K562 (cell line): ENCODE data around the gene PLCG2. TPM values are rescaled to one million over a fixed set of nuclear protein-coding genes. Genes with fewer than 3 reads are reported as not detected.

Experiments used
- ATF7 ChIP-seq: fragments of 450-650 bp; IDR thresholded peaks from 2 replicates; pipeline ENCODE4 v1.7.1; 2014; ENCODE audit warnings: mild to moderate bottlenecking, moderate library complexity
- BACH1 ChIP-seq: fragments of 200-800 bp; sonication (Bioruptor generic); IDR thresholded peaks from 2 replicates; pipeline ENCODE4 v1.6.1; 2016; ENCODE audit warnings: missing genetic modification characterization, missing compliant biosample characterization
- CBFA2T3 ChIP-seq: fragments of 450-650 bp; IDR thresholded peaks from 2 replicates; pipeline ENCODE4 v1.6.1; 2017
- DLX4 ChIP-seq: fragments of 250-450 bp; sonication (Bioruptor Pico); IDR thresholded peaks from 2 replicates; pipeline ENCODE4 v1.6.1; 2021; ENCODE audit warnings: mild to moderate bottlenecking
- E2F4 ChIP-seq: sonication (generic); formaldehyde crosslinking; IDR thresholded peaks from 2 replicates; pipeline ENCODE4 v1.8.0; 2022; ENCODE audit warnings: mild to moderate bottlenecking, low read depth, missing genetic modification reagents
- ETV1 ChIP-seq: fragments of 450-650 bp; conservative IDR thresholded peaks from 2 replicates; pipeline ENCODE4 v1.6.1; 2016; ENCODE audit warnings: missing genetic modification characterization, control low read depth, low read depth, missing compliant biosample characterization
- FOXJ2 ChIP-seq: fragments of 200-800 bp; sonication (Bioruptor generic); IDR thresholded peaks from 2 replicates; pipeline ENCODE4 v1.6.1; 2016; ENCODE audit warnings: missing genetic modification characterization, missing compliant biosample characterization
- KLF6 ChIP-seq: fragments of 250-450 bp; sonication (Bioruptor Pico); IDR thresholded peaks from 2 replicates; pipeline ENCODE4 v1.4.0; 2020; ENCODE audit warnings: mild to moderate bottlenecking, moderate library complexity, borderline replicate concordance
- L3MBTL2 ChIP-seq: fragments of 450-650 bp; IDR thresholded peaks from 2 replicates; pipeline ENCODE4 v1.6.1; 2016; ENCODE audit warnings: mild to moderate bottlenecking, moderate library complexity
- MEIS2 ChIP-seq: fragments of 450-650 bp; IDR thresholded peaks from 2 replicates; pipeline ENCODE4 v1.6.1; 2014; ENCODE audit warnings: mild to moderate bottlenecking; ENCODE audit not compliant: partially characterized antibody
- MXI1 ChIP-seq: IDR thresholded peaks from 2 replicates; pipeline ENCODE4 v1.6.1; 2011; ENCODE audit warnings: low read depth, mild to moderate bottlenecking, improper control_type of control experiment, low read length
- PHB ChIP-seq: fragments of 250-450 bp; sonication (Bioruptor Pico); IDR thresholded peaks from 2 replicates; pipeline ENCODE4 v1.5.0; 2021
- POLR2H ChIP-seq: IDR thresholded peaks from 2 replicates; pipeline ENCODE4 v1.6.1; 2016; ENCODE audit warnings: missing genetic modification characterization, low read depth, mild to moderate bottlenecking, control low read depth, missing compliant biosample characterization, moderate library complexity
- PTRF ChIP-seq: fragments of 450-650 bp; IDR thresholded peaks from 2 replicates; pipeline ENCODE4 v1.6.1; 2016; ENCODE audit warnings: mild to moderate bottlenecking, missing genetic modification characterization, missing compliant biosample characterization
- REST ChIP-seq, 2 experiments: fragments of 450-650 bp; formaldehyde crosslinking in 1 of 2; IDR thresholded peaks; 2 replicates each; pipeline versions ENCODE4 v1.4.0 to v1.6.1; 2014 to 2020; ENCODE audit warnings: mild to moderate bottlenecking in 2 of 2, borderline replicate concordance in 1 of 2, low read depth in 1 of 2
- RFX1 ChIP-seq: fragments of 450-650 bp; IDR thresholded peaks from 2 replicates; pipeline ENCODE4 v1.6.1; 2016; ENCODE audit warnings: mild to moderate bottlenecking, moderate library complexity
- ZEB2 ChIP-seq: fragments of 450-650 bp; IDR thresholded peaks from 2 replicates; pipeline ENCODE4 v1.6.1; 2016
- ZNF584 ChIP-seq: fragments of 200-800 bp; sonication (Bioruptor generic); IDR thresholded peaks from 2 replicates; pipeline ENCODE4 v1.6.1; 2016; ENCODE audit warnings: low read depth, mild to moderate bottlenecking, missing genetic modification characterization, missing compliant biosample characterization
- ZSCAN32 ChIP-seq: fragments of 450-650 bp; formaldehyde crosslinking; IDR thresholded peaks from 2 replicates; pipeline ENCODE4 v1.4.0; 2020; ENCODE audit warnings: mild to moderate bottlenecking, moderate library complexity
- polyA plus RNA-seq, 8 experiments: library from polyadenylated mRNA; depleted of rRNA in 4 of 8; stranded (reverse) in 5 of 8; unstranded in 3 of 8; fragments of >200 nt; fragmentation: Nextera tagmentation in 2 of 8; fragmentation: Illumina TruSeq in 1 of 8; extraction: Ambion mirVana in 2 of 8; extraction: Trizol in 1 of 8; gene quantifications; 2 replicates each; pipeline versions ENCODE4 v1.2.1 to v1.2.3, GENCODE V29; 2011 to 2014; ENCODE audit warnings: inconsistent platforms in 1 of 8, missing spikeins in 1 of 8
- total RNA-seq, 7 experiments: library from RNA; depleted of rRNA in 6 of 7; stranded (reverse); fragments of >200 nt in 6 of 7; fragmentation: Illumina TruSeq in 2 of 7; extraction: Trizol in 2 of 7; gene quantifications; 2 replicates each; pipeline versions ENCODE4 v1.2.1 to v1.2.3, GENCODE V29; 2011 to 2021; ENCODE audit warnings: low replicate concordance in 1 of 7
- TF ChIP-seq, protein P1 (sequence below): fragments of 450-650 bp; formaldehyde crosslinking; IDR thresholded peaks from 2 replicates; pipeline ENCODE4 v1.4.0; 2022; ENCODE audit warnings: missing genetic modification characterization

Gene PLCG2
- total and polyA plus RNA-seq, 9 of the 15 experiments (the other 6 are each of a cell fraction or from before 2014, with no cell fraction given), result 0.94 to 7.1 (median 3.1) TPM

DNA sequence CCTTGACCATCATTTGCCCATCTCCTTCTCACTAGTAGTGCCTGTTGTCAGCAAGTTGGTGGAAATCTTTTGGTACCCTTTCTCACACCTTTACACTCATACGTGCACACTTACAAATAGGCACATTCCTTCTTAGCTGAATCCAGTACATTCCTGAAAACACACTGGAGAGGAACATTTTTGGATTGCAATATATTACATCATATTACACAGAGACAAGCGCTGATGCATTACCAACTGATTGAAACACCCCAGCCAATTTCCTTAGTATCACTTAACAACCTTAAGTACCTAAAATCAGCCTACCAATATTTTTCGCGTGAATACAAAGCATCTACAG is 64.1 kb downstream of the PLCG2 start (continued):
- TF ChIP-seq, protein P1, sequence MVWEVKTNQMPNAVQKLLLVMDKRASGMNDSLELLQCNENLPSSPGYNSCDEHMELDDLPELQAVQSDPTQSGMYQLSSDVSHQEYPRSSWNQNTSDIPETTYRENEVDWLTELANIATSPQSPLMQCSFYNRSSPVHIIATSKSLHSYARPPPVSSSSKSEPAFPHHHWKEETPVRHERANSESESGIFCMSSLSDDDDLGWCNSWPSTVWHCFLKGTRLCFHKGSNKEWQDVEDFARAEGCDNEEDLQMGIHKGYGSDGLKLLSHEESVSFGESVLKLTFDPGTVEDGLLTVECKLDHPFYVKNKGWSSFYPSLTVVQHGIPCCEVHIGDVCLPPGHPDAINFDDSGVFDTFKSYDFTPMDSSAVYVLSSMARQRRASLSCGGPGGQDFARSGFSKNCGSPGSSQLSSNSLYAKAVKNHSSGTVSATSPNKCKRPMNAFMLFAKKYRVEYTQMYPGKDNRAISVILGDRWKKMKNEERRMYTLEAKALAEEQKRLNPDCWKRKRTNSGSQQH, result no peak
- TF ChIP-seq PTRF (tag), result no peak
- TF ChIP-seq ZEB2, result peak; percentile 17; the same call in 1 of the 2 replicates
- TF ChIP-seq E2F4 (CRISPR knock-in tag), result no peak
- TF ChIP-seq L3MBTL2, result peak; percentile 81
- peak; percentile 65 for TF ChIP-seq POLR2H (tag)
- TF ChIP-seq DLX4 (CRISPR knock-in tag), result no peak
- TF ChIP-seq ZNF584 (CRISPR knock-in tag), result peak; percentile 77; the same call in 1 of the 2 replicates
- no peak for TF ChIP-seq REST (IDR thresholded peaks at IDR 0.05; ENCODE audit: borderline replicate concordance)
- TF ChIP-seq REST (CRISPR knock-in tag; IDR thresholded peaks at IDR 0.05; ENCODE audit: low read depth), result no peak
- 0 out of 2 replicates have a peak, but pooled peaks have one; percentile 42 for TF ChIP-seq ETV1 (tag)
- peak; percentile 94 for TF ChIP-seq ZSCAN32 (CRISPR knock-in tag)
- no peak for TF ChIP-seq PHB (CRISPR knock-in tag)
- TF ChIP-seq CBFA2T3, result no peak
- peak; percentile 55; the same call in 1 of the 2 replicates for TF ChIP-seq KLF6 (CRISPR knock-in tag)
- TF ChIP-seq FOXJ2, result peak; percentile 18; the same call in 1 of the 2 replicates
- no peak for TF ChIP-seq MXI1
- TF ChIP-seq ATF7, result peak; percentile 74
- TF ChIP-seq RFX1, result no peak
- peak; percentile 9 for TF ChIP-seq MEIS2
- peak; percentile 62; the same call in 1 of the 2 replicates for TF ChIP-seq BACH1 (tag)
